ENCODE measurements around the gene SRRM3.
"Not testable (repeated sequence)": the region's sequence is repeated elsewhere in the genome, so short reads cannot be mapped to it uniquely, and the experiment has no call there.

DNA sequence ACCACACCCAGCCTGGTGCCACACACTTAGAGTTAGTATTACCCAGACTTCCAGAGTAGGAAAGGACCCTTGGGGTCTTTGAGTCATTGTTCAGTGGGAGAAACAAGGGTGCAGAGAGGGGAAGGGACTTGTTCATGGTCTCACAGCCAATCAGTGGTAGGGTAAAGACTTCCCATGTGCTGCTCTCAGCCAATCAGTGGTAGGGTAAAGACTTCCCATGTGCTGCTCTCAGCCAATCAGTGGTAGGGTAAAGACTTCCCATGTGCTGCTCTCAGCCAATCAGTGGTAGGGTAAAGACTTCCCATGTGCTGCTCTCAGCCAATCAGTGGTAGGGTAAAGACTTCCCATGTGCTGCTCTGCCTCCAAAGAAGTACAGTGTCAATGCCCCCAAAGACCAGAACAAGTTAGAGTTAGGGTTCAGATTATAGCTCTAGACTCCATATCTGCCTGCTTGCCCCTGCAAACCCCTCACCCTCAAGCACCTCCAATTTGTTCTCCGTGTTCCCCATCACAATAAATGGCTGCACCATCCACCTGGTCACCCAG lies 25.3 kb downstream of the SRRM3 start:
- TF ChIP-seq, protein P1, sequence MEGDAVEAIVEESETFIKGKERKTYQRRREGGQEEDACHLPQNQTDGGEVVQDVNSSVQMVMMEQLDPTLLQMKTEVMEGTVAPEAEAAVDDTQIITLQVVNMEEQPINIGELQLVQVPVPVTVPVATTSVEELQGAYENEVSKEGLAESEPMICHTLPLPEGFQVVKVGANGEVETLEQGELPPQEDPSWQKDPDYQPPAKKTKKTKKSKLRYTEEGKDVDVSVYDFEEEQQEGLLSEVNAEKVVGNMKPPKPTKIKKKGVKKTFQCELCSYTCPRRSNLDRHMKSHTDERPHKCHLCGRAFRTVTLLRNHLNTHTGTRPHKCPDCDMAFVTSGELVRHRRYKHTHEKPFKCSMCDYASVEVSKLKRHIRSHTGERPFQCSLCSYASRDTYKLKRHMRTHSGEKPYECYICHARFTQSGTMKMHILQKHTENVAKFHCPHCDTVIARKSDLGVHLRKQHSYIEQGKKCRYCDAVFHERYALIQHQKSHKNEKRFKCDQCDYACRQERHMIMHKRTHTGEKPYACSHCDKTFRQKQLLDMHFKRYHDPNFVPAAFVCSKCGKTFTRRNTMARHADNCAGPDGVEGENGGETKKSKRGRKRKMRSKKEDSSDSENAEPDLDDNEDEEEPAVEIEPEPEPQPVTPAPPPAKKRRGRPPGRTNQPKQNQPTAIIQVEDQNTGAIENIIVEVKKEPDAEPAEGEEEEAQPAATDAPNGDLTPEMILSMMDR (IDR thresholded peaks at IDR 0.05; ENCODE audit: poor library complexity, severe bottlenecking): not testable (repeated sequence)
- not testable (repeated sequence) for TF ChIP-seq EZH2 (IDR thresholded peaks at IDR 0.05; ENCODE audit: borderline replicate concordance, insufficient read depth, low read length, poor library complexity, severe bottlenecking)

All from neural cell (in vitro differentiated cells).